BE2C (cell line): ENCODE results near the gene CD22.

Source experiments
- DNase-seq: peaks from one replicate; pipeline ENCODE4 v3.0.0-alpha.2; 2020
- H3K27me3 ChIP-seq: fragments of 250-450 bp; sonication (Bioruptor Pico); 2 replicates; pipeline ENCODE4 v1.5.1; 2020; ENCODE audit warnings: mild to moderate bottlenecking
- H3K36me3 ChIP-seq: fragments of 250-450 bp; sonication (Bioruptor Pico); 2 replicates; pipeline ENCODE4 v1.5.1; 2020; ENCODE audit warnings: mild to moderate bottlenecking
- H3K4me1 ChIP-seq: fragments of 250-450 bp; sonication (Bioruptor Pico); 2 replicates; pipeline ENCODE4 v1.5.1; 2020
- H3K4me3 ChIP-seq: 2 replicates; pipeline ENCODE4 v1.5.1; 2011; ENCODE audit warnings: low read depth, low read length
- H3K9me3 ChIP-seq: fragments of 250-450 bp; sonication (Bioruptor Pico); 2 replicates; pipeline ENCODE4 v1.5.1; 2020
- CTCF ChIP-seq: IDR thresholded peaks from 2 replicates; pipeline ENCODE4 v1.5.1; 2012; ENCODE audit warnings: mild to moderate bottlenecking, low read depth, low read length

CD22 gene

GRCh38 chr19:35298561-35298972, 30.4 kb upstream of the CD22 start:
- Histone ChIP-seq H3K27me3 (peaks cover 18% of the 10 kb centered on the region), H3K4me1 (no peaks in the 10 kb centered on the region), H3K9me3 (peaks cover 7% of the 10 kb centered on the region), H3K4me3 (no peak overlapping the region), H3K36me3 (no peaks in the 10 kb centered on the region)
- no peak for TF ChIP-seq CTCF
- DNase-seq: no peak

GRCh38 chr19:35299523-35300338, 29.3 kb upstream of the CD22 start:
- peaks cover 7% of the 10 kb centered on the region for H3K9me3 ChIP-seq
- no peak for TF ChIP-seq CTCF
- H3K4me3 ChIP-seq: no peak overlapping the region
- peak; percentile 75 for DNase-seq
- H3K27me3 ChIP-seq: peaks cover 9% of the 10 kb centered on the region; the same call in 1 of the 2 replicates
- H3K4me1 ChIP-seq: no peaks in the 10 kb centered on the region
- H3K36me3 ChIP-seq: no peaks in the 10 kb centered on the region

GRCh38 chr19:35300339-35300649, 28.7 kb upstream of the CD22 start:
- Histone ChIP-seq H3K4me1 (no peaks in the 10 kb centered on the region), H3K27me3 (peaks cover 7% of the 10 kb centered on the region; the same call in 1 of the 2 replicates), H3K4me3 (no peak overlapping the region), H3K36me3 (no peaks in the 10 kb centered on the region), H3K9me3 (peaks cover 7% of the 10 kb centered on the region)
- TF ChIP-seq CTCF: no peak
- DNase-seq: no peak

GRCh38 chr19:35301961-35302360, 27.0 kb upstream of the CD22 start:
- H3K4me3 ChIP-seq: no peak overlapping the region
- H3K4me1 ChIP-seq: no peaks in the 10 kb centered on the region
- no peak for DNase-seq
- H3K9me3 ChIP-seq: peaks cover 7% of the 10 kb centered on the region
- no peak for TF ChIP-seq CTCF
- no peaks in the 10 kb centered on the region for H3K27me3 ChIP-seq
- H3K36me3 ChIP-seq: no peaks in the 10 kb centered on the region

GRCh38 chr19:35302446-35302845, 26.5 kb upstream of the CD22 start:
- peaks cover 7% of the 10 kb centered on the region for H3K9me3 ChIP-seq
- H3K27me3 ChIP-seq: no peaks in the 10 kb centered on the region
- no peaks in the 10 kb centered on the region for H3K4me1 ChIP-seq
- H3K36me3 ChIP-seq: no peaks in the 10 kb centered on the region
- H3K4me3 ChIP-seq: no peak overlapping the region
- no peak for TF ChIP-seq CTCF
- DNase-seq: no peak

GRCh38 chr19:35303357-35303915, 25.6 kb upstream of the CD22 start:
- DNase-seq: no peak
- no peaks in the 10 kb centered on the region for H3K4me1 ChIP-seq
- no peak overlapping the region for H3K4me3 ChIP-seq
- peaks cover 5% of the 10 kb centered on the region for H3K9me3 ChIP-seq
- TF ChIP-seq CTCF: no peak
- H3K27me3 ChIP-seq: no peaks in the 10 kb centered on the region
- no peaks in the 10 kb centered on the region for H3K36me3 ChIP-seq
